ENCODE data around the gene SECISBP2L.

Gene SECISBP2L

GRCh38 chr15:48996276-48996675 lies 50.0 kb downstream of the SECISBP2L start:
- peak; percentile 54 for DNase-seq (ENCODE audit: low read depth)
- TF ChIP-seq CTCF (conservative IDR thresholded peaks at IDR 0.05; ENCODE audit: low read depth, low read length), result no peak
- no peak overlapping the region for H3K4me3 ChIP-seq (ENCODE audit: low read depth, low read length)

- no peak overlapping the region for H3K4me3 ChIP-seq (ENCODE audit: low read depth, low read length)
- no peak for DNase-seq (ENCODE audit: low read depth)
- no peak for TF ChIP-seq CTCF (conservative IDR thresholded peaks at IDR 0.05; ENCODE audit: low read depth, low read length)
Observed at GRCh38 chr15:48993380-48993779, 52.9 kb downstream of the SECISBP2L start.

- no peak for DNase-seq (ENCODE audit: low read depth)
- no peak overlapping the region for H3K4me3 ChIP-seq (ENCODE audit: low read depth, low read length)
- TF ChIP-seq CTCF (conservative IDR thresholded peaks at IDR 0.05; ENCODE audit: low read depth, low read length), result no peak
Observed at GRCh38 chr15:48992545-48992944, 53.7 kb downstream of the SECISBP2L start.

- no peak overlapping the region for H3K4me3 ChIP-seq (ENCODE audit: low read depth, low read length)
- TF ChIP-seq CTCF (conservative IDR thresholded peaks at IDR 0.05; ENCODE audit: low read depth, low read length), result no peak
- DNase-seq (ENCODE audit: low read depth), result no peak
Observed at GRCh38 chr15:48992096-48992495, 54.1 kb downstream of the SECISBP2L start.

- no peak for DNase-seq (ENCODE audit: low read depth)
- no peak for TF ChIP-seq CTCF (conservative IDR thresholded peaks at IDR 0.05; ENCODE audit: low read depth, low read length)
Observed at GRCh38 chr15:48989170-48989569, 57.1 kb downstream of the SECISBP2L start.

GRCh38 chr15:48987142-48987541 lies 59.1 kb downstream of the SECISBP2L start:
- no peak for DNase-seq (ENCODE audit: low read depth)
- H3K4me3 ChIP-seq (ENCODE audit: low read depth, low read length), result no peak overlapping the region
- no peak for TF ChIP-seq CTCF (conservative IDR thresholded peaks at IDR 0.05; ENCODE audit: low read depth, low read length)

More at GRCh38 chr15:48989170-48989569, 57.1 kb downstream of the SECISBP2L start:
- H3K4me3 ChIP-seq (ENCODE audit: low read depth, low read length), result no peak overlapping the region

- no peak for DNase-seq (ENCODE audit: low read depth)
- TF ChIP-seq CTCF (conservative IDR thresholded peaks at IDR 0.05; ENCODE audit: low read depth, low read length), result no peak
- no peak overlapping the region for H3K4me3 ChIP-seq (ENCODE audit: low read depth, low read length)
Observed at GRCh38 chr15:48986240-48986639, 60.0 kb downstream of the SECISBP2L start.
